ENCODE measurements around the gene CNKSR3.

DNA sequence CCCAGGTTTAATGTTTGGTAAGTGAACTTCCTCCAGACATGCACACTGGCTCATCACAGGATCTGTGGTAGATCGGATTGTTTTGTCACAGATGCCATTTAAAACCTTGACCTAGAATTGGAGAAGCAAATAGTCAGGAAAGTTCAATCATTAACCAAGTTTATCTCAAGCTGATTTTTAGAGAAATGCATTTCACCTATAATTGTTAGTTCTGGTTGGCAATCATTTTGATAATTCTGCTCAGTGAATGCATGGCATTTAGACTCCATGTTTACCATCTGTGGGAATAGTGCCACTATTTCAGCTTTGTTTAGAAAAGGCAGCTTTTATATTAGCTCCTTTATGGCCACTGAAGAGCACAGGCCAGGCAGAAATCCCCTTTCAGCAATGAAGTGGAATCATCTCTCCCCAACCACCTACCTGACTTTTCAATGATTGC, 80.0 kb downstream of the CNKSR3 start:
- TF ChIP-seq, protein P1, sequence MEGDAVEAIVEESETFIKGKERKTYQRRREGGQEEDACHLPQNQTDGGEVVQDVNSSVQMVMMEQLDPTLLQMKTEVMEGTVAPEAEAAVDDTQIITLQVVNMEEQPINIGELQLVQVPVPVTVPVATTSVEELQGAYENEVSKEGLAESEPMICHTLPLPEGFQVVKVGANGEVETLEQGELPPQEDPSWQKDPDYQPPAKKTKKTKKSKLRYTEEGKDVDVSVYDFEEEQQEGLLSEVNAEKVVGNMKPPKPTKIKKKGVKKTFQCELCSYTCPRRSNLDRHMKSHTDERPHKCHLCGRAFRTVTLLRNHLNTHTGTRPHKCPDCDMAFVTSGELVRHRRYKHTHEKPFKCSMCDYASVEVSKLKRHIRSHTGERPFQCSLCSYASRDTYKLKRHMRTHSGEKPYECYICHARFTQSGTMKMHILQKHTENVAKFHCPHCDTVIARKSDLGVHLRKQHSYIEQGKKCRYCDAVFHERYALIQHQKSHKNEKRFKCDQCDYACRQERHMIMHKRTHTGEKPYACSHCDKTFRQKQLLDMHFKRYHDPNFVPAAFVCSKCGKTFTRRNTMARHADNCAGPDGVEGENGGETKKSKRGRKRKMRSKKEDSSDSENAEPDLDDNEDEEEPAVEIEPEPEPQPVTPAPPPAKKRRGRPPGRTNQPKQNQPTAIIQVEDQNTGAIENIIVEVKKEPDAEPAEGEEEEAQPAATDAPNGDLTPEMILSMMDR (IDR thresholded peaks at IDR 0.05) = no peak
- no peak for TF ChIP-seq POLR2A (IDR thresholded peaks at IDR 0.05)

Measured in thyroid gland (tissue), 4 donors.